Measurements from ENCODE around the gene NPFFR2. TPM values are rescaled to one million over a fixed set of nuclear protein-coding genes. Genes with fewer than 3 reads are reported as not detected.

The NPFFR2 gene
- total RNA-seq, 1 experiment from 2014 or later = not detected

- TF ChIP-seq CTCF (IDR thresholded peaks at IDR 0.05 in 2 of 3, conservative IDR thresholded peaks at IDR 0.05 in 1 of 3; ENCODE audit: borderline replicate concordance in 1 of 3, insufficient read depth in 1 of 3, low read depth in 2 of 3, low read length in 2 of 3) (no peak), FOSL1 (IDR thresholded peaks at IDR 0.05; ENCODE audit: low read depth) (no peak), ZBTB33 (IDR thresholded peaks at IDR 0.05; ENCODE audit: extremely low read depth, insufficient replicate concordance, low read length) (no peak)
Measured at GRCh38 chr4:72016011-72016410, 15.8 kb upstream of the NPFFR2 start (continued).

GRCh38 chr4:72019688-72020087, 12.1 kb upstream of the NPFFR2 start:
- ATAC-seq = no peak
- Histone ChIP-seq H3K4me1 (ENCODE audit: control insufficient read depth in 1 of 2, insufficient read depth in 2 of 2, low read length in 2 of 2) (no peaks in the 10 kb centered on the region), H3K36me3 (ENCODE audit: control insufficient read depth in 1 of 2, insufficient read depth in 2 of 2, low read length in 2 of 2) (no peaks in the 10 kb centered on the region), H3K27me3 (ENCODE audit: insufficient read depth, low read length) (no peaks in the 10 kb centered on the region), H2AFZ (ENCODE audit: low read depth, low read length, poor library complexity, severe bottlenecking) (no peak overlapping the region), H3K79me2 (ENCODE audit: insufficient read depth, low read length) (no peaks in the 10 kb centered on the region), H3K4me2 (ENCODE audit: low read length) (no peak overlapping the region), H3K9me3 (ENCODE audit: control insufficient read depth in 1 of 2, insufficient read depth in 1 of 2, low read depth in 1 of 2, low read length in 2 of 2) (peaks cover 0 to 7% of the 10 kb centered on the region in 2 experiments; a peak in 2 of 4 replicates), H3K27ac (ENCODE audit: low read depth, low read length) (no peak overlapping the region), H3K9me2 (ENCODE audit: insufficient read depth) (no peaks in the 10 kb centered on the region), H4K20me1 (ENCODE audit: insufficient read depth) (no peaks in the 10 kb centered on the region), H3K4me3 (replicated peaks in 1 of 2; ENCODE audit: low read depth in 1 of 2, low read length in 2 of 2) (no peak overlapping the region), H3K9ac (ENCODE audit: low read length) (no peak overlapping the region)
- ChIA-PET POLR2A (no interaction called here), RAD21 (ENCODE audit: low non-redundant PET in 1 of 2, low total read pairs in 2 of 2, uncharacterized antibody in 2 of 2, unreplicated experiment in 2 of 2) (no interaction called here), CTCF (no interaction called here)
- no peak for DNase-seq (ENCODE audit: low read depth, low spot score)
- no TSS peak for BruUV-seq (replicated peaks)
- intact Hi-C loops (cut with micrococcal nuclease) = no loop called here
- TF ChIP-seq TCF7L2 (IDR thresholded peaks at IDR 0.05; ENCODE audit: borderline replicate concordance, extremely low read depth, insufficient read depth, insufficient read length) (no peak), EZH2phosphoT487 (IDR thresholded peaks at IDR 0.05; ENCODE audit: borderline replicate concordance) (no peak), SP1 (IDR thresholded peaks at IDR 0.05; ENCODE audit: low read depth) (no peak), ELF1 (IDR thresholded peaks at IDR 0.05; ENCODE audit: borderline replicate concordance, low read depth) (no peak), FOSL1 (IDR thresholded peaks at IDR 0.05; ENCODE audit: low read depth) (no peak), JUND (IDR thresholded peaks at IDR 0.05) (no peak), MAX (IDR thresholded peaks at IDR 0.05) (no peak), EZH2 (IDR thresholded peaks at IDR 0.05) (no peak), SIN3A (IDR thresholded peaks at IDR 0.05; ENCODE audit: low read depth) (no peak), POLR2AphosphoS5 (IDR thresholded peaks at IDR 0.05; ENCODE audit: low read depth, low read length) (no peak), EGR1 (IDR thresholded peaks at IDR 0.05; ENCODE audit: low read depth) (no peak), ZFX (IDR thresholded peaks at IDR 0.05) (no peak)

Measured in HCT116 (cell line).